ENCODE measurements around the gene TMC2.

TMC2 gene

DNA sequence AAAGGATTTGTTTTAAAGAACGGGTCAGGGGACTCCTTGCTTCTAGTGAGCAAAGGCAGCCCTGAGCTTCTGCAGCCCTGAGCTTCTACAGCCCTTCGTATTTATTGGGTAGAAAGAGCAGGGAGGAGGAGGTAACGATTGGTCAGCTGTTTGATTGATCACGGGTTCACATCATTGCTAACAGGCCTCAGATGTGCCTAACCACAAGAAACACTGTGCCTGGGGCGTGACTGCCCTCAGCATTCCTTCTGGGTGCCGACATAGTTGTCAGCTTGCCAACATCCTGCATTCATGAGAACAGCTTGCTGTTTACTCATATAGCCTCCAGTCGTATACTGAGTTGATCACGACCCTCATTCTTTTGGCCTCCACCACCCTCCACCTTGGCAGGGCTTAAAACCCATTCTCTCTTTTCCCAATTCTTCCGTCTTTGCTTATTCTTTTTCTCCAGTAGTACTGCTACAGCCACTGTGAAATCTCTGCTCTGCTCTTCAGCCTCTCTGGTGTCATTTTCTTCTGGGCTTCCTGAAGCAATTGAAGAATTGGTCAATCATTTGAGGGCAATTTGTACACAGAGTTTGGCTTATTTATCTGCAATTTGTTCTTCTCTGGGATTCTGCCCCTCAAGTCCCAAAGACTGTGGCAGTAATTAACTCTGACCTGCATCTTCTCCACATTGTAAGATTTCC lies 90.6 kb downstream of the TMC2 start:
- no peak overlapping the region; the same call in 1 of the 2 replicates for H3K27ac ChIP-seq
- ChIA-PET CTCF (interaction anchor here (0.5 kb wide), 1 partner anchor 67 kb away, joined by 3 read pairs; no protein-coding TSS in a partner anchor), POLR2A (ENCODE audit: low non-redundant PET) (no interaction called here)
- DNase-seq (ENCODE audit: low spot score), result no peak
- TF ChIP-seq, protein P1, sequence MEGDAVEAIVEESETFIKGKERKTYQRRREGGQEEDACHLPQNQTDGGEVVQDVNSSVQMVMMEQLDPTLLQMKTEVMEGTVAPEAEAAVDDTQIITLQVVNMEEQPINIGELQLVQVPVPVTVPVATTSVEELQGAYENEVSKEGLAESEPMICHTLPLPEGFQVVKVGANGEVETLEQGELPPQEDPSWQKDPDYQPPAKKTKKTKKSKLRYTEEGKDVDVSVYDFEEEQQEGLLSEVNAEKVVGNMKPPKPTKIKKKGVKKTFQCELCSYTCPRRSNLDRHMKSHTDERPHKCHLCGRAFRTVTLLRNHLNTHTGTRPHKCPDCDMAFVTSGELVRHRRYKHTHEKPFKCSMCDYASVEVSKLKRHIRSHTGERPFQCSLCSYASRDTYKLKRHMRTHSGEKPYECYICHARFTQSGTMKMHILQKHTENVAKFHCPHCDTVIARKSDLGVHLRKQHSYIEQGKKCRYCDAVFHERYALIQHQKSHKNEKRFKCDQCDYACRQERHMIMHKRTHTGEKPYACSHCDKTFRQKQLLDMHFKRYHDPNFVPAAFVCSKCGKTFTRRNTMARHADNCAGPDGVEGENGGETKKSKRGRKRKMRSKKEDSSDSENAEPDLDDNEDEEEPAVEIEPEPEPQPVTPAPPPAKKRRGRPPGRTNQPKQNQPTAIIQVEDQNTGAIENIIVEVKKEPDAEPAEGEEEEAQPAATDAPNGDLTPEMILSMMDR (conservative IDR thresholded peaks at IDR 0.05; ENCODE audit: low read depth), result no peak

DNA sequence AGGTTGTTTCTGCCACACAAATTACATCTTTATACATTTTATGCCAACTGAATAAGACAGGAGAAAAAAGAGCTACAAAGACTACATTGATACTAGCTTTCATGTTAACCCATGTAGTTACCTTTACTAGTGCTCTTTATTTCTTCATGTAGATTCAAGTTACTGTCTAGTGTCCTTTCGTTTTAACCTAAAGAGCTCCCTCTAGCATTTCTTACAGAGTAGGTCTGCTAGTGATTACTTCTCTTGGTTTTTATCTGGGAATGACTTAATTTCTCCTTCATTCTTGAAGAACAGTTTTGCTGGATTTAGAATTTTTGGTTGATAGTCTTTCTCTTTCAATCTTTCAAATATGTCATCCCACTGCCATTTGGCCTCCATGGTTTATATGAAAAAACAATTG lies 94.9 kb downstream of the TMC2 start:
- ChIA-PET CTCF (interaction anchor here (0.5 to 0.7 kb wide), 2 partner anchors 107 to 154 kb away, joined by 3 to 4 read pairs; no protein-coding TSS in a partner anchor), POLR2A (ENCODE audit: low non-redundant PET) (no interaction called here)
- no peak for DNase-seq (ENCODE audit: low spot score)
- TF ChIP-seq, protein P1 (conservative IDR thresholded peaks at IDR 0.05; ENCODE audit: low read depth), result no peak
- no peak overlapping the region for H3K27ac ChIP-seq

DNA sequence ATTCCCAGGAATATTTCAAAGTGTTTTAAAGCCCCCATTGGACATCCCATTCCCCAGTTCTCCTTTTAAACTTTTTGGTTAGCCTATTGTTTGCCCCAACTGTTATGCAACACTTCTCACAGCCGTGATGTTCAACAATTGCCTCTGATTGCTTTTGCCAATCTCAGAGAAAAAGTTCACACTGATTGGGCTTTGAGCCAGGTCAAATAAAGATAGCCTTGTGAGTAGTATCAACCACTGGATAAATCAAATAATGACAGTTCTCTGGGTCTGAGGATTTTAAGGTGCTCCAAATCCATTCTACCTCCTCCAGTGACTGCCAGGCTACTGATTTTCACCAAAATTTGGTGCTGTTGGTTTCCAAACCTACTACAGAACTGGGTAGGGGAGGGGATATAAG lies 97.0 kb downstream of the TMC2 start:
- no peak overlapping the region for H3K27ac ChIP-seq
- TF ChIP-seq, protein P1 (conservative IDR thresholded peaks at IDR 0.05; ENCODE audit: low read depth), result no peak
- CTCF ChIA-PET, result no interaction called here
- no peak for DNase-seq (ENCODE audit: low spot score)
- POLR2A ChIA-PET (ENCODE audit: low non-redundant PET), result no interaction called here

DNA sequence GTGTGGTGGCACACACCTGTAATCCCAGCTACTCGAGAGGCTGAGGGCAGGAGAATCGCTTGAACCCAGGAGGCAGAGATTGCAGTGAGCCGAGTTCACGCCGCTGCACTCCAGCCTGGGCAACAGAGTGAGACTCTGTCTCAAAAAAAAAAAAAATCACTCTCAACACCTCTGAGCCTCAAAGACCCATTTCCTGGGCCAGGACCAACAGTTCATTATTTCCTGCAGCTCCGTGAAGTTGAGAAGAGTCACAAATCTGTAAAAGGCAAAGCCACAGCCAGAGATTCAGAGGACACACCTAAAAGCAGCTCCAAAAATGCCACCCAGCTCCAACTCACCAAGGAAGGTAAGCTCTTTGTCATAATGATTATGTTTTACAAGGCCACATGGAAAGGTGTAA lies 100.9 kb downstream of the TMC2 start:
- TF ChIP-seq, protein P1 (conservative IDR thresholded peaks at IDR 0.05; ENCODE audit: low read depth), result no peak
- ChIA-PET CTCF (interaction anchor here (0.8 to 1.4 kb wide), 2 partner anchors 10 to 115 kb away, joined by 3 to 4 read pairs; no protein-coding TSS in a partner anchor), POLR2A (ENCODE audit: low non-redundant PET) (interaction anchor here (0.6 kb wide), 1 partner anchor 1524 kb away, joined by 6 read pairs; no protein-coding TSS in a partner anchor)
- no peak overlapping the region for H3K27ac ChIP-seq
- DNase-seq (ENCODE audit: low spot score), result no peak

DNA sequence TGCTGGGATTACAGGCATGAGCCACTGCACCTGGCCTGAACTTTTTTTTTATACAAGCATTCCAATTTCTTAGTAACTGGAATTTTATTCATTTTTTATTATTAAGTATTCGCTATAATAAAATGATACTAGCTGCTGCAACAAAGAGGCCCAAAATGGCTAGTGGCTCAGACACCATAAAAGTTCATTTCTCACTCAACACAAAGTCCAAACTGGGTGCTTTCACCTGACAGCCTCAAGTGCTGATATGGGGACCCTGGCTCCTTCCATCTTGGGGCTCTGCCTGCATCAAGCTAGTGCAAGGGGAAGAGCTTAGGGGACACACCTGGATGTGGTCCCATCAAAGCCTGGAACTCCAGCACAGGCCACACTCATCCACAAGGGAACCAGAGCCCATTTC lies 103.9 kb downstream of the TMC2 start:
- ChIA-PET POLR2A (ENCODE audit: low non-redundant PET) (no interaction called here), CTCF (no interaction called here)
- H3K27ac ChIP-seq, result no peak overlapping the region
- DNase-seq (ENCODE audit: low spot score), result no peak
- TF ChIP-seq, protein P1 (conservative IDR thresholded peaks at IDR 0.05; ENCODE audit: low read depth), result no peak

DNA sequence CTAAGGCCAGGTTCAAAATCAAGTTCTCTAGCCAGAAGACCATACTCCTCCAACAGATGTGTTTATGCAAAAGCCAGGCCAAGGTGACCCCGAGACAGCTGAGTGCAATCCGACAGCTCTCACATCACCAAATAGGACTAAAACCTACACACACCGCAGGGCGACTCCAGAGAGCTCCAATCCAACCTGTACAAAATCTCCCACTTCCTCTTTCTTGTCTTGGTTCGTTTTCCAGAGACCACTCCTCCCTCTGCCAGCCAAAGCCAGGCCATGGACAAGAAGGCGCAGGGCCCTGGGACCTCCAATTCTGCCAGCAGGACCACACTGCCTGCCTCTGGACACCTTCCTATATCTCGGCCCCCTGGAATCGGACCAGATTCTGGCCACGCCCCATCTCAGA lies 104.5 kb downstream of the TMC2 start:
- DNase-seq (ENCODE audit: low spot score), result no peak
- ChIA-PET CTCF (no interaction called here), POLR2A (ENCODE audit: low non-redundant PET) (no interaction called here)
- TF ChIP-seq, protein P1 (conservative IDR thresholded peaks at IDR 0.05; ENCODE audit: low read depth), result no peak
- no peak overlapping the region for H3K27ac ChIP-seq
